HG03103 (cell line): ENCODE measurements around the gene STAC3.

Experiments used
- ATAC-seq: cut with Tn5 transposase; IDR thresholded peaks from one replicate; pipeline ENCODE4 v1.9.1; 2021; ENCODE audit warnings: low read depth; ENCODE audit not compliant: unreplicated experiment

STAC3 gene

DNA sequence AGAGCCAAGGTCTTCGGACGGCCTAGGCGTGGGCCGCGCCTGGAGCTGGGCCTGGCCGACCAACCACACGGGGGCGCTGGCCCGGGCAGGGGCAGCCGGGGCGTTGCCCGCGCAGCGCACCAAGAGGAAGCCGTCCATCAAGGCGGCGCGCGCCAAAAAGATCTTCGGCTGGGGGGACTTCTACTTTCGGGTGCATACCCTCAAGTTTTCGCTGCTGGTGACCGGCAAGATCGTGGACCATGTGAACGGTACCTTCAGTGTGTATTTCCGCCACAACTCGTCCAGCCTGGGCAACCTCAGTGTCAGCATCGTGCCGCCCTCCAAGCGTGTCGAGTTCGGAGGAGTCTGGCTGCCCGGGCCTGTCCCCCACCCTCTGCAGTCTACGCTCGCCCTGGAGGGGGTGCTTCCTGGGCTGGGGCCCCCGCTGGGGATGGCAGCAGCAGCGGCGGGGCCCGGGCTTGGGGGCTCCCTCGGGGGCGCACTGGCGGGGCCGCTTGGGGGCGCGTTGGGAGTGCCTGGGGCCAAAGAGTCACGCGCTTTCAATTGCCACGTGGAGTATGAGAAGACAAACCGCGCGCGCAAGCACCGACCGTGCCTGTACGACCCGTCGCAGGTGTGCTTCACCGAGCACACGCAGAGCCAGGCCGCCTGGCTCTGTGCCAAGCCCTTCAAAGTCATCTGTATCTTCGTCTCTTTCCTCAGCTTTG is 25.9 kb downstream of the STAC3 start:
- no peak for ATAC-seq

DNA sequence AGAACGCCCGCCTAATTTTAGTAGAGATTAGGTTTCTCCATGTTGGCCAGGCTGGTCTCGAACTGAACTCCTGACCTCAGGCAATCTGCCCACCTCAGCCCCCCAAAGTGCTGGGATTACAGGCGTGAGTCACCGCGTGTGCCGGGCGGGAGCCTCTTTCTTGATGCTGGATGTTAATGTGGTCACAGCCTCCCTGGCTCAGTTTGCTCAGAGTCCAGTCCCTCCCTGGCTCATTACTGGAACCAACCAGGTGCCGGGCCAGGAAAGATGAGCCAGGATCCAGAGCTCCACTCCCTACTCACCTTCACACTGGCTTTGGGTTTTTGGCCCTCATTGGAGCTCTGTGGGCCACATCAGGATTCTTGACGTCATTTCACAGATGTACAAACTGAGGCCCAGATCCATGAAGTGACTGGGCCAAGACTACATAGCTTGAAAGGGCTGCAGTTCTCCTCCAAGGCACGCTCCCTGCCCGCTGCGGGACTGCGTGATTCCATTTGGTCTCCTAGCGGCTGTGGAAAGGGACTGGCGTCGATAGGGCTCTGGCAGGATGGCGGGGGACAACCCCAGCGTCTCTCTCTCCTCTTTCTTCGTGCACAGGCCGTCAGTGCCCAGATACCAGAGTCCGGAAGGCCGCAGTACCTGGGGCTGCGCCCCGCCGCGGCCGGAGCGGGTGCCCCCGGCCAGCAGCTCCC is 26.6 kb downstream of the STAC3 start:
- no peak for ATAC-seq

DNA sequence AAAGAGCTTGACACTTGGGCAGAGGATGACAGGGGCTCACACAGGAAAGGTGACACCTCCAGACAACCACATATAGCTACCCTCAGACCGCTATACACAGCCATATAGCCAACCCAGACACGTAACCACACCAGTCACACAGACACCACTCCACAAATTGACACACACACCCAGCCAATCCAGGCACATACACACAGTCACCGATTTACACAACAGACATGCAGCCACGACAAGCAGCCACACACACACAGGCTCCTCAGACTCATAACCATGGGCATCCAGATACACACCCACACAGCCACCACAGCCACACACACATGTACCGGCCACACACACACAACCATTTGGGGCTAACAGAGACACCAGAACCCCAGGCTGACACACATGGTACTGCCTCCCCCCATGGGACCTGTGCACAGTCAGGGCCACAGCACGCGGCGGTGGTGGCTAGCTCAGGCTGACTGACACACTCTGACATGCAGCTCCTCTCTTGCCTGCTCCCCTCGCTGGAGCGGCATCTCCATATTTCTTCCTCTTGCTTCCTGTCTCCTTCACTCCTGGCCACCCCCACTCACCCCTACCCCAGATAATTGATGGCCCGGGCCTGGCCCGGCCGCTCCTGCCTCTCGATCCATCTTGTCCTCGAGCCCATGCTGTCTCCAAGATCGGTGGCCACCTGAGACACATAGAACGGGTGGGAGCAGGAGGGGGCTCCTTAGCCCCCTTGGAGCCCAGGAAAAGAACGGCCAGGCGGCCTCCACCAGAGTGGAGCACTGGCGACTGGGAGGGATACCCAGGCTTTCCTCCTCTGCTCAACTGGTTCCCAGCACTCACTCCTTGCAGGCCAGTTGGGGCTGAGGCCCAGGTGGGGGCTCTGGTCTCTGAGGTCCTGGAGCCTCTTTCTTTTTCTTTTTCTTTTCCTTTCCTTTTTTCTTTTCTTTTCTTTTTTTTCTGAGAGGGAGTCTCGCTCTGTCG is 27.5 kb downstream of the STAC3 start:
- ATAC-seq = no peak

DNA sequence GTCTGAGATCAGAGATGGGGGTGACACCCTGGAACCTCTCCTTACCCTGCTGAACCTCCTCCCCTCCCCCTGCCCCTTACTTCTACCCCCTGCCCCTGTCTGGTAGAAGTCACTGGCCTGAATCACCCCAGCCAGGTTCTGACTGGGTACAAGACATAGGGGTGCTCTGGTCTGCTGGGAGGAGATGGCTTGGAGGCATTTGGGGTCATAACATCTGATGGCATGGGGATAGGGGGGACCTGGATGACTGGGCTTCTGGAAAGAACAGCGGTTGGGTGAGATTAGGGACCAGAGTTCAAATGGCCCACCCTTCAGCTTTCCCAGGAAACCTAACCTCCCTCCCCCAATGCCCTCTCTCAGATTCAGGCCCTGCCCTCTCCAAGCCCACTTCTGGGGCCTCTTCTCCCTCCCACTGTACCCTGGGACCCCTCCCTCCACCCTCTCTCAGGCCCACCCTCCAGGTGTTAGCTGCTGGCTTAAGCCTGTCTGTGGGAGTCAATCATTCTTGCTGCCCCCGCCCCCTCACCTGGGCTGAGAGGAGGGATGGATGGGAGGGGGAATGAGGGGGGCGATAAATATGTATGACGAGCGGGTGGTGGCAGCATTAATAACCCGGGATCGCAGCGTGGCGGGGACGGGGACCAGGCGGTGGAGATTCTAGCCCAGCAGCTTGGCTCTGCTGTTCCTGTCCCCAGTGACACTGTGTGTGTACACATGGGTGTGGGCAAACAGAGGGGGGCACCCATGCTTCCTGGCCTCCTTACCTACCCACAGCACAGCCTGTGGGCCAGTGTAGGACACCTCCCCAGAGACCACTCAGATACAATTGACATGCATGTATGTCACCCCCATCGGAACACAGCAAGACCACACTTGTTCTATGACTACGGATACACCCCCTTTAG is 28.4 kb downstream of the STAC3 start:
- ATAC-seq = no peak

DNA sequence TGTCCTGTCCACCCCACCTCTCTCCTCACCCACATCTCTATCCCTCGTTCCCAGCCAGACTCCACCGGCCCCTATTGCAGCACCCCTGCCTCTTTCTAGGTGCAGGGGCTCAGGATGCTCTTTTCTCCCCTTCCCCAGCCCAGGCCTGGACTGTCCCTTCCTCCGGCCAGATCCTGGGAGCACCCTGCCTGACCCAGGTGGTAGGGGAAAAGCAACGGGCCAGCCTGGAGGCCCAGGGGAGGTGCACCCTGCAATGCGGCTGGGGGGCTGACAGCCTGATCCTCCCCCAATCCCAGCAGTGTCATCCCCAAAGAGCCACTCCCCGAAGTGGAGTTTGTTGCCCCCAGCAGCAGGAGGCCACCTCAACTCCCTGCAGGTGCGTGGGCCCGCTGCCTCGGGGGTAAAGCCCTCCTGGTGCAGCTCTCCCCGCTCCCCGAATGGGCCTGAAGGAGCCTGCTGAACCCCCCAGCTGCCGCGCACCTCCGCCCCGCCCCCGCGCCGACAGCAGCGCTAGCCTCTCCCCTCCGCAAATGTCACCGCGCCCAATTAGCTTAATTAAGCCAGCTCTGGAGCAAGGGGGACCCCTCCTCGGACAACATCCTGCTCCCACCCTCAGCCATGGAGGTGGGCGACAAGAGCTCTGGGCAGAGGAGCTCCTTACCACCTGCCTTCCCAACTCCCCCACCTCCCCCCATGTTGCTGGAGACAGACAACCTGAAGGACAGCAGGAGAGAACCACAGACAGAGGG is 29.6 kb downstream of the STAC3 start:
- ATAC-seq = no peak

DNA sequence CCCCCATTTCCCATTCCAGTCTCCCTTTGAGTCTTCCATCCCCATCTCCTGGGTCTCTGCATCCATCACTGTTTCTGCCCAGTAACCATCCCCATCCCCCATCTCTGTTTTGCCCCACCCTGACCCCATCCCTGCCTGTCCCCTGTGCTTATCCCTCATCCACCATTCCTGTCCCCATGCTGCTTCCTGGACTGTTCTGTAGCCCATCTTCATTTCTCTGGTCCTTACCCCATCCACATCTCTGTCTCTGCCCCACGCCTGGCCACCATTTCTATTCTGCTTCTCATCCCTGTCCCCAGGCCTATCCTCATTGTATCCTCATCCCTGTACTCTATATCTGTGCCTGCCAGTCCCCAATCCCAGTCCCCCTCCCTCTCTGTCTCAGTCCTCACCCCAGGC is 30.2 kb downstream of the STAC3 start:
- no peak for ATAC-seq

DNA sequence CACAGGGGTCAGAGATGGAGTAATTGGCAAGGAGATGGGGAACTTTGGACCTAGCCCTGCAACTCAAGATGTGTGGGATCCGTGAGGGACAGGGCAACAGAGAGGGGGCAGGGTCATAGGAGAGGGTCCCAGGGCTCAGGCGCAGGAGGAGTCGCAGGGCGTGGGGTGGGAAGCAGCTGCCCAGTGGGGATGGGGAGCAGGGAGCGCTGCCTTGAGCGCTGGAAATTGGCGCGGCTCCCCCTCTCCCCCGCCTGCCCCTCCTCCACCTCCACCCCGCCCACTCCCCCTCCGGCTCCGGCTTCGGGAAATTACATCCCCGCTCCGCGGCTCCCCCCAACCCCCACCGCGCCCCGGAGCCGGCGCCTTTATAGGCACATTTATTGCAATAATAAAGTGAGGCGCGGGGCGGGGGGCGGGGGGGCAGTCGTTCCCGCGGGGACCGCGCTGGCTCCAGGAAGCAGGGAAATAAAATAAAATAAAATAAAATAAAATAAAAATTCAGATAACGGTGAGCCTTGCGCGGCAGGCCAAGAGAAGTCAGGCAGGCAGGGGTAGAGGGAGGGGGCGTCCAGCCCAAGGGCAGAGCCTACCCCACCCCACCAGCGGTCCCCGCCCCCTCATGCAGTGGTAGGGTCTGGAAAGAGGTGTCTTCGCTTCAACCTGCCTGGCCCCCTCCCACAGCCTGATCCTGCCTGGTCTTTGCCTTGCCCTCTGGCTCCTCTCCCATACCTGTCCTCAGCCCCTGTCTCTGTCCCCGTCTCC is 30.8 kb downstream of the STAC3 start:
- no peak for ATAC-seq

DNA sequence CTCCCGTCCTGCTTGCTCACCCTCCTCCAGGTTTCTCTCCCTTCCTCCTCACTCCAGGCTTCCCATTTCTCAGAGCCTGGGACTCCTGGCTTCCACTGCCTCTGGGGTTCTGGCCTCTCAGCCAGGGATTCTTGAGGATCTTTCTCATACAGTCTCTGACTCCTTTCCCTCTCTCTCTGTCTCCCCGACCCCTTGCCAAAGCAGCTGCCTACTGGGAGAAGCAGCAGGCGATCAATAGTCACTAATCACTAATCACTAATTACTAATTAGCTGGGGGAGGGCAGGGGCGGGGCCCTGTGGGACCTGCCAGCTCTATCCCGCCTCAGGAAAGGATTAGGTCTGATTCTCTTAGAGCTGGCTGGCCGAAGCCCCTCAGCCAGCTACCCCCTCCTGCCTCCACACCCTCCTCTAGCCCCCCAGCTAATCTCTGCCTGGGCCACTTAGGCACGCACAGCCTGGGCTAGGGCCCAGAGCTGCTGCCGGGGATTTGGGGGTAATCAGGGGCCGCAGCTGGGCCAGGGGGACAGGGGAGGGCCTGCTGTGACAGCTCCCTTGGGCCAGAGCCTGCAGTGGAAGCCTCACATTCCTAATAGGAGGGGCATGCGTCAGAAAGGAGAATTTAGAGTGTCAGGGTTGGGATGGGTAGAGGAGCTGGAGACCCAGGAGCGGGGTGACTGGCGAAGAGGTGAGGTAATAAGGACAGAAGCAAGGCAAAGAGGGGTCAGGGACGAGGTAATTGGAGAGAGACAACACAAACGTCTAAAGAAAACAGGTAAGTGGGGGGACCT is 31.6 kb downstream of the STAC3 start:
- no peak for ATAC-seq

DNA sequence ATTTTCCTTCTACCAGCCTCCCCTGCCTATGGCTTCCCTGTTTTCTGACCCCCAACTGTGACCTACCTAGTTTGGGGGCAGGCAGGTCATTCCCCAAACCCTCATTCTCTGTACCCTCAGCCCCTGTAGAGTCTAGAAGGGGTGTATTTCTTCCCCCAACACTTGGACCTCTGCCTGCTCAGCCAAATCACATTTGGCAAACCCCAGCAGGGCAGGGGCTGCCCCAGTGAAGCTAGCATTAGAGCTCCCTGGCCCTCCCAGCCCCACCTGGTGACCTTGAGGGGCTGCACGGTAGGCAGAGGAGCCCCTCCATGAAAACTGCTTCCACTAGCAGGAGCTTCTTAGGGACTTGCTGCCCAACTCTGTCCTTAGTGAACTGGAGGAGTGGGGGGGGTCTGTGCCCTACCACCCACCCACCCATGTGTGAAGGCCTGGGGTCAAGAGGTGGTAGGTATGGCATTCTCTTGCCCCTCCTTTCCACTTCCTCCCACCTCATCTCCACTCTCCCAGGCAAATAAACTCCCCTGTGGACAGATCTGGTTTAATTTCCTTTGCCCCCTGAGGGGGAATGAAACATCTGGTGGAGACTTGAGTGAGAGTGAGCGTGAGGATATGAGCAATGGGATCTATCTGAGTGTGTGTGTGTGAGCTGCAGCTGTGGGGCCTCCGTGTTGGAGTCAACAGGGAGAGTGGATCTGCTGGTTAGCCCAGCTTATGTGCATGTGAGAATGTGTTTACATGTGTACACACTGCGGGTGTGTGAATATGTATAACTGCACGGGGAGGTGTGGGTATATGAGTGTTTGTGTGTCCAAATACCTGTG is 32.7 kb downstream of the STAC3 start:
- no peak for ATAC-seq

DNA sequence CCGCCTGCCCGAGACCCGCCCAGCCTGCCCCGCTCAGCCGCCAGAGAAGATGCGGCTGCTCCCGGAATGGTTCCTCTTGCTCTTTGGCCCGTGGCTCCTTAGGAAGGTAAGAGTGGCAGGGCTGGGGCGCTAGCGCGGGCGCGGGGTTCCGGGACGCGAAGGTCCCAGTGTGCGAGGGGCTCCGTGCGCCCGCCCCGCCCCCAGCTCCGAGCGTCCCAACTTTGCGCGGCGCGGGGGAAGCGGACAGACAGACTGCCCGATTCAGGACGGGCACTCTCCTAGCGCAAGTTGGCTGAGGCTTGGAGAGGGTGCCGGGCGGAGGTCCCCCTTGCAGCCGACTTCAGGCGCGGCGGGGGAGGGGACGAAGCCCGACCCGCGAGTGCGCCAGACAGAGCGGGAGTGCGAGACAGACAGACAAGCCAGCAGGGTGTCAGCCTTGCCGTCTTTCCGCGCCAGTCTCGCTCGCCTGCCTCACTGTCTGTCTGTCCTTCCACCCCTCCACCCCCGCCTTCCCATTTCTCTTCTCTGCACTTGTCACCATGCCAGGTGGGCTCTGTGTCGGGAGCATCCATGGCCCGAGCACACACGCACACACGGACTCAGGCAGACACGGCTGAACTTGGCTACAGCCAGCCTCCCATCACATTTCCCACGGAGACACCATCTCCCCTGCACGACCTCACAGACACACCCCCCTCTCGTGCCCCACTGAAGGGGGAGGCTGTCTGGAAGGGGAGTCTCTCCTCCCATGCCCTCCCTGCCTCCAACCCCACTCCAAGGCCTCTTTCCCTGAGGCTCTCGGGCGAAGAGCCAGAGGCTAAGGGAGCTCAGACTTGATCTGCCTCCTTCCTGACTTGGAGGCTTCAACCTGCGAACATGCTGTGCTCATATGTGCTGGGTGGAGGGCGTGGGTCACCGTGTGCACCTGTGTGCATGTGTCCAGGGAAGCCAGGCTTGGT is 33.8 kb downstream of the STAC3 start:
- no peak for ATAC-seq

DNA sequence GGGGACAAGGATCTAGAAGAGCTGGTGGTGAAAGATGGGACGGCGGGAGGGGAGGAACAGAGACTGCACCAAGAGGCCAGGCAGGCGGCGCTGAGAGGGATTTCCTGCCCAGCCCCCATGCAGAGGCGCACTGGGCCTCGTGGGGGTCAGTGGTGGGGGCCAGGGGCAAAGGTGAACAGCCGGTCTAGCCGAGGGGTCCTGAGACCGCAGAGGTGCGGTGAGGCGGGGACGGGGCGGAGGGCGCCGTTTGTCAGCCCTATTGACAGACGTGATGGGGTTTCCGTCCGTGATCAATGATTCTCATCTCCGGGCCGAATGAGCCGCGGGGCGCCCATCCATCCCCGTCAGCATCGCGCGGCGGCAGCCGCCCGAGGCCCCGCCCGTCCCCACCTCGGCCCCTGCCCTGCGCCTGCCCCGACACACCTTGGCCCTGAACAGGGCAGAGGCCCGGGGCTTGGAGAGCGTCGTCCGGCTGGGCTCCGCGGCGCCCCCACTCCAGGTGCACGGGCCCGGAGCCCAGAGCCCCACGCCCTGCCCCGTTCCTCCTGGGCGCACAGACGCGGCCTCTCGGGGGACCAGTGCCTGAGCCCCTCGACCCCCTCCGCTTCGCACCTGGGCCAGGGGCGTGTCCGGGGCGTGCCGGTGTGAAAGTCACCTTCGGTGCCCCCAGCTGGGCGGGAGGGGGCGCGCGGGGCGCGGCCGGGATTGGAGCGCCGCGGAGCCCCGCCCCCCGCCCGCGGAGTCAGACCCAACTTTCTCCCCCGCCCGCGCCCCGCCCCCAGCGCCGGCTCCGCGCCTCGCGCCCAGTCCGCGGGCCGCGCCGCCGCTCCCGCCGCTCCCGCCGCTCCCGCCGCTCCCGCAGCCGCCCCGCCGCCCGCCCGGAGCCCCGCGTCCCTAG is 34.7 kb downstream of the STAC3 start, which contains the start of gene NXPH4:
TSS of gene NXPH4 (plus strand) at position 781 of the 898 bp plus-strand sequence. CDS start 176 bp downstream, outside the sequence.
- ATAC-seq = no peak

DNA sequence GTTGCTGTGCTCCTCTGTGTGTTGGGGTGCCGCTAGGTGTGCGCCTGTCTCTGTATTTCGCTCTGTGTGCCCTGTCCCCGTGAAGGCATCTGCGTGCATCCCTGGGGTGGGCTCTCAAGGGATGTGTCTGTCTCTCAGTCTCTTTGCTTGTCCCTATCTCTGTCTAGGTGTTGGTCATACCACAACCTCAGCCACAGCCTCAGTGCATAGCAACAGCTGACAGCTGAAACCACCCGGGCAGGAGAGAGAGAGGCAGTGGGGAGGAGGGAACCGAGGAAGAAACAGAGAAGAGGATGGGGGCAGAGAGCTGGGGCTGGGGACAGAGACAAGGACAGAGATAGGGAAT is 35.3 kb downstream of the STAC3 start:
- no peak for ATAC-seq

DNA sequence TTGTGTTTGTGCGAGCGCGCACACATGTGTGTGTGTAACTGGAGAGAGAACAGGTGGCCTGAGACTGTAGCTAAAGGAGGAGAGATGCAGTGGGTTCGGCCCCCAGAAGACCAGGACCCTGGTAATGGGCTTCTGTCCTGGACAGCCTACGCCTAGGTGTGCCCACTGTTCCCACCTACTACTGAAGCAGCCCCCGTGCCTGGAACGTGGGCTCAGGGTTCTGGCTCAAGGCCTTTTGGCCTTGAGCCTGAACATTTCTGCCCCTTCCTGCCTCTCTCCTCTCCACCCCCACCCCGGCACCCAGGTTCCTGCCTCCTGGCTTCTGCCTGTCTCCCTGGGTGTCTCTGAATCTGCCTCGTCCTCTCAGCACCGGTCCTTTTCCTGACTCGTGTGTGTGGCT is 35.9 kb downstream of the STAC3 start:
- ATAC-seq = no peak

DNA sequence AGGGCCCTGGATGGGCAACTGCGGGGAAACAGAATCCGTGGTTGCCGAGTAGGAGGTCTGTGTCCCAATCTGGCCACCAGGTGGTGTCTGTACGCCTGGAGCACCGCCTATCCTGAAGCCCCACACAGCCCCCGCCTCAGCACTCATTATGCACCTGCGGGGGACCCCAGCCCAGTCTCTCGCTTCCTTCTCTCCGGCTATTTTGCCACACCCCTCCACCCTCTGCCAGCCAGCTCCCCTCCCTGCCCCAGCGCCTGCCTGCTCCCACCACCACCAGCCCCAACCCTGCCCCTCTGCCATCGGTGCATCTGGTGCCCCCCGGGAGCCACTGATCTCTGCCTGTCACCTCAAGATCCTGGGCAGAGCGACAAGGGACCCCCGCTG is 36.6 kb downstream of the STAC3 start:
- ATAC-seq = no peak

DNA sequence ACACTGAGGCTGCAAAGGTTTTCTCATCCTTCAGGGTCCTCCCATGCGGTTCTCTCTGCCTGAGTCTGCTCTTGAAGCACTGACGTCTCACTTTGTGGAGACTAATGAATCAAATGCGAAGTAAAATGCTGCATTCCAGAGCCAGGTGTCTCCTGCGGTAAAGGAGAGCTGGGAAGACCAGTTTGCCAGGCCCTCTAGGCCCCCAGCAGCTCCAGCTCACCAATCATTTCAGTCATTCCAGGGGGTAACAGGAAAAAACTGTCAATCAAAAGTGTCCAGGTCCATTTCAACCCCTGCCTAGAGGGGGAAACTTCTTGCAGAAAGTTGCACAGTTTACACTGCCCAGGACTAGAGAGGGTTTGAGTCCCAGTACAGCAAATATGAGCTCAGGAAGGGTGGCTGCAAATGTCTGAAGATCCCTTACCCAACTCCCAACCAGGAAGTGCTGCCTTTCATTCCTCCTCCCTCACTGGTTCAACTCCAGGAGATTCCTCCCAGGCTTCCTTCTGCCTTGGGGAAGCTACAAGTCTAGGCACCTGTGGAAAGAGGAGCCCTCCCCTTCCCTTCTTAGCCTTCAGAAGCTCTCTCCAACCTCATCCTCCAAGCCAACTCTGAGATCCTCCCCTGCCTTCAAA is 37.1 kb downstream of the STAC3 start:
- ATAC-seq = no peak
